ENCODE data around the gene RAVER1.

The RAVER1 gene

GRCh38 chr19:10353793-10354391 is 20.6 kb upstream of the RAVER1 start:
- TF ChIP-seq CTCF (conservative IDR thresholded peaks at IDR 0.05), result no peak
- TF ChIP-seq ZFX (IDR thresholded peaks at IDR 0.05), result no peak
- H3K27ac ChIP-seq, result no peak overlapping the region

- H3K27ac ChIP-seq, result no peak overlapping the region
- TF ChIP-seq CTCF (conservative IDR thresholded peaks at IDR 0.05) (no peak), ZFX (IDR thresholded peaks at IDR 0.05) (no peak)
These were observed 19.7 kb upstream of the RAVER1 start for GRCh38 chr19:10352764-10353671.

- H3K27ac ChIP-seq, result no peak overlapping the region
- TF ChIP-seq CTCF (conservative IDR thresholded peaks at IDR 0.05) (no peak), ZFX (IDR thresholded peaks at IDR 0.05) (no peak)
These were observed 13.2 kb upstream of the RAVER1 start for GRCh38 chr19:10346509-10346908.

GRCh38 chr19:10344780-10345179 is 11.5 kb upstream of the RAVER1 start:
- TF ChIP-seq CTCF (conservative IDR thresholded peaks at IDR 0.05) (no peak), ZFX (IDR thresholded peaks at IDR 0.05) (no peak)
- no peak overlapping the region for H3K27ac ChIP-seq

- TF ChIP-seq CTCF (conservative IDR thresholded peaks at IDR 0.05) (no peak), ZFX (IDR thresholded peaks at IDR 0.05) (no peak)
- H3K27ac ChIP-seq, result no peak overlapping the region
These were observed 10.2 kb upstream of the RAVER1 start for GRCh38 chr19:10343495-10343894.

- TF ChIP-seq CTCF (conservative IDR thresholded peaks at IDR 0.05) (no peak), ZFX (IDR thresholded peaks at IDR 0.05) (no peak)
- H3K27ac ChIP-seq, result no peak overlapping the region
These were observed 6.6 kb upstream of the RAVER1 start for GRCh38 chr19:10339977-10340376.

GRCh38 chr19:10339380-10339960 is 6.1 kb upstream of the RAVER1 start, which contains the start of gene ICAM3:
ICAM3 (minus strand) TSS chr19:10339624; CDS start chr19:10339614, 10 bp downstream.
- TF ChIP-seq ZFX (IDR thresholded peaks at IDR 0.05) (no peak), CTCF (conservative IDR thresholded peaks at IDR 0.05) (no peak)
- H3K27ac ChIP-seq, result no peak within 1 kb of the TSS
